ENCODE data around the gene PCDH9.

PCDH9 gene

GRCh38 chr13:66557357-66557756 lies 672.8 kb downstream of the PCDH9 start:
- no peak for DNase-seq

GRCh38 chr13:66556306-66556705 lies 673.8 kb downstream of the PCDH9 start:
- DNase-seq = no peak

- DNase-seq = no peak
Observed at GRCh38 chr13:66553391-66553790, 676.7 kb downstream of the PCDH9 start.

GRCh38 chr13:66551128-66551527 lies 679.0 kb downstream of the PCDH9 start:
- DNase-seq = no peak

- no peak for DNase-seq
Observed at GRCh38 chr13:66547685-66548084, 682.5 kb downstream of the PCDH9 start.

- no peak for DNase-seq
Observed at GRCh38 chr13:66546534-66547379, 683.4 kb downstream of the PCDH9 start.

GRCh38 chr13:66543780-66544179 lies 686.4 kb downstream of the PCDH9 start:
- no peak for DNase-seq

- no peak for DNase-seq
Observed at GRCh38 chr13:66537417-66537816, 692.7 kb downstream of the PCDH9 start.

- DNase-seq = no peak
Observed at GRCh38 chr13:66536746-66537145, 693.4 kb downstream of the PCDH9 start.

- no peak for DNase-seq
Observed at GRCh38 chr13:66534561-66534960, 695.6 kb downstream of the PCDH9 start.

GRCh38 chr13:66532845-66533244 lies 697.3 kb downstream of the PCDH9 start:
- no peak for DNase-seq

- DNase-seq = no peak
Observed at GRCh38 chr13:66532146-66532545, 698.0 kb downstream of the PCDH9 start.

GRCh38 chr13:66530686-66531085 lies 699.5 kb downstream of the PCDH9 start:
- DNase-seq = no peak

- no peak for DNase-seq
Observed at GRCh38 chr13:66530158-66530557, 700.0 kb downstream of the PCDH9 start.

- no peak for DNase-seq
Observed at GRCh38 chr13:66528944-66529576, 701.1 kb downstream of the PCDH9 start.

GRCh38 chr13:66528180-66528579 lies 702.0 kb downstream of the PCDH9 start:
- DNase-seq = no peak

GRCh38 chr13:66520511-66521355 lies 709.4 kb downstream of the PCDH9 start:
- DNase-seq = no peak

GRCh38 chr13:66519259-66519658 lies 710.9 kb downstream of the PCDH9 start:
- DNase-seq = no peak

GRCh38 chr13:66518068-66518467 lies 712.1 kb downstream of the PCDH9 start:
- no peak for DNase-seq

GRCh38 chr13:66513728-66514127 lies 716.4 kb downstream of the PCDH9 start:
- no peak for DNase-seq

- no peak for DNase-seq
Observed at GRCh38 chr13:66509175-66509574, 721.0 kb downstream of the PCDH9 start.

GRCh38 chr13:66508153-66508909 lies 721.8 kb downstream of the PCDH9 start:
- no peak for DNase-seq

GRCh38 chr13:66506979-66507378 lies 723.2 kb downstream of the PCDH9 start:
- no peak for DNase-seq
